Esophagus squamous epithelium (tissue), 4 donors: ENCODE measurements around the gene BBS12.

Experiments
- CTCF ChIP-seq, 6 experiments: fragments of 450-650 bp in 4 of 6; fragments of 200-600 bp in 2 of 6; sonication (generic) in 2 of 6; IDR thresholded peaks; one replicate each; pipeline ENCODE4 v1.5.1; 2016 to 2019; ENCODE audit warnings: antibody characterized with exemption in 6 of 6, mild to moderate bottlenecking in 4 of 6, moderate library complexity in 4 of 6
- POLR2A ChIP-seq, 4 donors: fragments of 450-650 bp; IDR thresholded peaks; one replicate each; pipeline ENCODE4 v1.6.1; 2017; ENCODE audit warnings: antibody characterized with exemption in 4 of 4, mild to moderate bottlenecking in 4 of 4, moderate library complexity in 3 of 4

- no peak for TF ChIP-seq POLR2A (IDR thresholded peaks at IDR 0.05)
- TF ChIP-seq CTCF (IDR thresholded peaks at IDR 0.05): no peak
Observed at GRCh38 chr4:122747883-122748282, 15.4 kb downstream of the BBS12 start.
